Ovary (tissue), 9 donors: Measurements from ENCODE around the gene HS3ST6. TPM values are rescaled to one million over a fixed set of nuclear protein-coding genes. Genes with fewer than 3 reads are reported as not detected.
"Not testable (repeated sequence)": the region's sequence is repeated elsewhere in the genome, so short reads cannot be mapped to it uniquely, and the experiment has no call there.

Experiments used
- DNase-seq, 5 donors: peaks; one replicate each; pipeline ENCODE4 v3.0.0-alpha.2; 2019 to 2020
- H3K27ac ChIP-seq, 2 donors: fragments of 200-600 bp; one replicate each; pipeline versions ENCODE4 v1.5.1 to v1.8.0; 2019 to 2022
- H3K27me3 ChIP-seq: fragments of 200-600 bp; one replicate; pipeline ENCODE4 v1.8.0; 2022
- H3K36me3 ChIP-seq: fragments of 200-600 bp; sonication (generic); one replicate; pipeline ENCODE4 v1.5.1; 2019
- H3K4me1 ChIP-seq: one replicate; pipeline ENCODE4 v1.8.1; 2013; ENCODE audit warnings: mild to moderate bottlenecking, moderate library complexity; ENCODE audit not compliant: insufficient read depth
- H3K4me3 ChIP-seq: fragments of 200-600 bp; sonication (generic); one replicate; pipeline ENCODE4 v1.5.1; 2017
- H3K9me3 ChIP-seq, 2 donors: fragments of 200-600 bp in 1 of 2; sonication (generic) in 1 of 2; one replicate each; pipeline versions ENCODE4 v1.5.1 to v1.8.1; 2013 to 2019; ENCODE audit warnings: mild to moderate bottlenecking in 1 of 2, moderate library complexity in 1 of 2
- EP300 ChIP-seq: sonication (generic); formaldehyde crosslinking; IDR thresholded peaks from one replicate; pipeline ENCODE4 v1.6.1; 2017; ENCODE audit warnings: antibody characterized with exemption
- POLR2A ChIP-seq: fragments of 450-650 bp; IDR thresholded peaks from one replicate; pipeline ENCODE4 v1.6.1; 2017; ENCODE audit warnings: antibody characterized with exemption, mild to moderate bottlenecking, moderate library complexity
- WGBS, 3 donors: extraction: QIAGEN DNeasy Blood & Tissue Kit in 1 of 3; methylation state at CpG; one replicate each; pipeline versions ENCODE4 v1.1.5 to v1.1.7; 2013 to 2017; 5-methylcytosine and 5-hydroxymethylcytosine counted together
- intact Hi-C, 4 donors: fragments of 100-400 bp; cut with DNase I; formaldehyde crosslinking; loops; one replicate each; pipeline versions ENCODE4 v1.11.0 to v1.15.1; 2022 to 2023
- polyA plus RNA-seq, 2 donors: library from polyadenylated mRNA; stranded (reverse); fragments of 200-250 nt in 1 of 2; fragments of 350-450 nt in 1 of 2; fragmentation: Illumina TruSeq in 1 of 2; extraction: RNeasy Lipid Tissue Mini Kit (QIAGEN cat#74804) in 1 of 2; gene quantifications; one replicate each; pipeline ENCODE4 v1.2.3, GENCODE V29; 2013 to 2014
- total RNA-seq, 7 donors: library from RNA; depleted of rRNA in 2 of 7; stranded (reverse); fragments of >200 nt in 2 of 7; fragmentation: NEBNext Ultra II Directional in 3 of 7; extraction: Animal tissue kit (Norgen Biotek cat#: 25700) in 3 of 7; gene quantifications; one replicate each; pipeline versions ENCODE4 v1.1.0 to v1.2.4, GENCODE V29; 2016 to 2023
- TF ChIP-seq, protein P1 (sequence below), 3 donors: fragments of 450-650 bp in 2 of 3; fragments of 200-600 bp in 1 of 3; IDR thresholded peaks; one replicate each; pipeline versions ENCODE4 v1.5.1 to v1.8.0; 2016 to 2022; ENCODE audit warnings: antibody characterized with exemption in 3 of 3, mild to moderate bottlenecking in 1 of 3
- donor health status: DM: no; HTN: no; CAD: no; lungs with moderate emphysema.
- donor health status: DM: no; HTN: no; CAD: no.
- donor health status: Bipolar disorder and iron deficiency.
- donor health status: DM: yes; HTN: yes; CAD: no.
- donor health status: DM: no; HTN: no; CAD: no.
- donor health status: DM: yes; HTN: yes; CAD: no.

Gene HS3ST6
- total and polyA plus RNA-seq, 9 donors, result 0.69 to 1.8 TPM; not detected in 7

DNA sequence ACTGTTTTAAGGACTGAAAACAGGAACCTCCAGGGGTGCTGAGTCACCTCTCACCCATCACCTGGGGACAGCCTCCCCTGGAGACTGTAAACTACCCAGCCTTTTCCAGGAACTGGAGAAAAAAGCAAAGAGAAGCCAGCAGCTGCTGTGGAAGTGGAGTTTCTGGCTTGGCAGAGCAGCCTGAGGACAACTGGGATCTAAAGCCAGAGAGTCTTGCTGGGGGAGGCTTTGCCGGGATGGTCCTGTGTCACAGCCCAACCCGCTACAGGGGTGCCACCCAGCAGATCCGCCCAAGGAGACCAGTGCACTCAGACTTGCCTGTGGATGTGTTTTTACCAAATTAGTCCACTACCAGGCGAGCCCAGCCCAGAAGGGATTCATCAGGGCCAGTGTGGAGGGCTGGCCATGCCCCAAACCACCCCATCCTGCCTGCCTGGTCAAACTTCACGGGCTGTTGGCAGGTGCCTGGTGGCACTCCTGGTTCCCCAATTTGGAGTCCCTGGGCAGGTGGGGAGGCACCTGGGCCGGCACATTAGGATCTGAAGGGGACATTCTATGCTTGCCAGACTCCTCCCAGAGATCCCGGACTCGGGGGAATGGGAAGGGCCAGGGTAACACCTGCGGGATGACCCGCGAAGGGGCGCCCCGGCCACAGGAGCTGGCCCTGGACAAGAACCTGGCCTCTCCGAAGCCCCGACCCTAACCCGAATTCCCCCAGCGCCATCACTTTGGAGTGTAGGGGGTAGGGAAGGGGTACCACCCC, 24.0 kb upstream of the HS3ST6 start:
- peak in 1 of 5 donors; percentile 46 for DNase-seq
- Histone ChIP-seq H3K36me3 (no peaks in the 10 kb centered on the region), H3K27ac (peak overlapping the region in 1 of 2 donors; percentile 15), H3K4me3 (peak overlapping the region; percentile 68), H3K4me1 (peaks cover 4% of the 10 kb centered on the region), H3K27me3 (no peaks in the 10 kb centered on the region), H3K9me3 (no peaks in the 10 kb centered on the region)
- intact Hi-C loops, result no loop called here
- TF ChIP-seq POLR2A, result no peak
- TF ChIP-seq, protein P1, sequence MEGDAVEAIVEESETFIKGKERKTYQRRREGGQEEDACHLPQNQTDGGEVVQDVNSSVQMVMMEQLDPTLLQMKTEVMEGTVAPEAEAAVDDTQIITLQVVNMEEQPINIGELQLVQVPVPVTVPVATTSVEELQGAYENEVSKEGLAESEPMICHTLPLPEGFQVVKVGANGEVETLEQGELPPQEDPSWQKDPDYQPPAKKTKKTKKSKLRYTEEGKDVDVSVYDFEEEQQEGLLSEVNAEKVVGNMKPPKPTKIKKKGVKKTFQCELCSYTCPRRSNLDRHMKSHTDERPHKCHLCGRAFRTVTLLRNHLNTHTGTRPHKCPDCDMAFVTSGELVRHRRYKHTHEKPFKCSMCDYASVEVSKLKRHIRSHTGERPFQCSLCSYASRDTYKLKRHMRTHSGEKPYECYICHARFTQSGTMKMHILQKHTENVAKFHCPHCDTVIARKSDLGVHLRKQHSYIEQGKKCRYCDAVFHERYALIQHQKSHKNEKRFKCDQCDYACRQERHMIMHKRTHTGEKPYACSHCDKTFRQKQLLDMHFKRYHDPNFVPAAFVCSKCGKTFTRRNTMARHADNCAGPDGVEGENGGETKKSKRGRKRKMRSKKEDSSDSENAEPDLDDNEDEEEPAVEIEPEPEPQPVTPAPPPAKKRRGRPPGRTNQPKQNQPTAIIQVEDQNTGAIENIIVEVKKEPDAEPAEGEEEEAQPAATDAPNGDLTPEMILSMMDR (IDR thresholded peaks at IDR 0.05), result no peak
- TF ChIP-seq EP300, result no peak
- 17 to 24% (median 17%) methylated on average over 9 to 17 of the region's 17 CpGs for WGBS, 3 donors

DNA sequence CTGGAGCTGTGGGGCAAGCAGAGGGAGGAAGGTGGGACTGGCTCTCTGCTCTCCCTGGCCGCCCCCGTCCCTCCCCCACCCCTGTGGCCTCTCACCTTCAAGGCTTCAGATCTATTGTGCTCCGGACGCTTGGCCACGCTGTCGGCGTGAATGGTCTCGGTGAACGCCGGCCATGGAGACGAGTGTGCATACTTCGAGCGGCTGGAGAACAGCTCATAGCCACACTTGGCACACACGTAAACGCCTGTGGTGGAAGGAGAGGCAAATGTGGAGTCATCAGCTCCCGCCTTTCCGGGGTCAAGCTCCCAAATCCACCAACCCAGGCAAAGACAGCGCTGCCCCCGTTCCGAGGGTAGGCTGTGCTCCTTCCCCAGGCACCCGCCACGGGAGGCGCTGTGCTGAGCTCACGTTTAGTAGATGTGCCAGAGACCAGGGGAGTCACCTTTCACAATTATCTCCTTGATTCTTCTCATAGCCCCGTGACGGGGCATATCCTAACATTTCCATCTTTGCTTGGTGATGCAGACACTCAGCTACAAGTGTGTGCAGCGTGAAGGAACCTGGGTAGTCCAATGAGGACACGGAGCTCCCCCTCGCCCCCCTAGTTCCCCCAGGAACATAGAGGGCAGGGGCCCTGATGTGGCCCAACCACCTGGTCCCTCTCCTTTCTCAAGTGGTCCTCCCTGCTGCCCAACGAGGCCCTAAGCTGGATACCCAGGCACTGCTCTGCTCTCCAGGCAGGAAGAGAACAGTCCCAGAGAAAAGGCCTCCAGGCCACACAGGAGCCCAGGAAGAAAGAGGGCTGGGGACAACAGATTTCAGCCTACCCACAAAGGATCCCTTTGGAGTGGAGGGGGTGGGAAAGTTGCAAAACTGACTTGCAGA, 23.2 kb upstream of the HS3ST6 start:
- H3K27me3 ChIP-seq, result no peaks in the 10 kb centered on the region
- TF ChIP-seq, protein P1 (IDR thresholded peaks at IDR 0.05), result no peak
- TF ChIP-seq POLR2A, result no peak
- TF ChIP-seq EP300, result no peak
- no peak for DNase-seq
- H3K36me3 ChIP-seq, result no peaks in the 10 kb centered on the region
- H3K27ac ChIP-seq, result no peak overlapping the region
- H3K4me3 ChIP-seq, result no peak overlapping the region
- peaks cover 4% of the 10 kb centered on the region for H3K4me1 ChIP-seq
- WGBS, 3 donors, result 80 to 86% (median 86%) methylated on average over 30 of the region's 30 CpGs
- intact Hi-C loops, result no loop called here
- H3K9me3 ChIP-seq, result no peaks in the 10 kb centered on the region

DNA sequence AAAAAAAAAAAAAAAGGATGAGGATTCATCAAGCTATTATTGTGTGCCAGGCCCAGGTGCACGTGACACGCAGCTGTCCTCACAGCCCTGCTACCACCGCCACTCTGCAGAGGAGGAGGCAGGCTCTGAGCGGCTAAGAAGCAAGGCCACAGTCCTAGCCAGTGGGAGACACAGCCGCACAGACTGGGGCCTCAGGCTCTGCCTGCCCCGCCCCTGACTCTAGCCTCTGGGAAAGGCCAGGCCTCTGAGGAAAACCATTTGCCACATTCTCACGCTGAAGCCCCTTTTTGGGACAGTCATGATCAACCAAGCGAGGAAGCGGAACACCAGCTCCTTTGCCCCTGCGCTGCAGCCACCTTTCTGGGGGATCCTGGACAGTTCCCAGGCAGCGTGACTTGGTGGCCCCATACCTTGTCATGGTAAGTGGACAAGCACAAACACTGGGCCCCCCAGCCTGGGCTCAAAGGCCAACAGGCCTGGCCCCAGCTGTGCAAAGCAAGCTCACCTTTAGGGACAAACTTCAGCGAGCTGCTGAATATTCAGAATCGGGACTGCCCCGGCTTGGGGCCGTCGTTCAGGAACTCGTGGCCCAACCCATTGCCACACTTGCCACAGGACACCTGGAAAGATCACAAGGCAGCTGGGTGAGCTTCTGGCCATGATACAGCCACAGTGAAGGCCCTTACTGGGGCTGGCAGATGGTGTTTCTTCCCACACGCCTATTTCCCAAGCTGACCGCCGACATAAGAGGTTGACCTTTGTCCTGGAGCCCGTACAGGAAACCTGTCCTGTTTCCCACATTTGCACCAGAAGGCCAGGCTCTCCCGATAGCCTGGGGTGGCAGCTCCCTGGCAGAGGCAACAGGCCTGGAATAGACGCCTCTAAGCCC, 22.3 kb upstream of the HS3ST6 start:
- 89 to 91% (median 90%) methylated on average over 23 of the region's 23 CpGs for WGBS, 3 donors
- H3K27ac ChIP-seq, result no peak overlapping the region
- peaks cover 4% of the 10 kb centered on the region for H3K4me1 ChIP-seq
- no peak overlapping the region for H3K4me3 ChIP-seq
- intact Hi-C loops, result no loop called here
- no peaks in the 10 kb centered on the region for H3K9me3 ChIP-seq
- TF ChIP-seq, protein P1 (IDR thresholded peaks at IDR 0.05), result no peak
- TF ChIP-seq POLR2A (no peak), EP300 (no peak)
- no peaks in the 10 kb centered on the region for H3K27me3 ChIP-seq
- H3K36me3 ChIP-seq, result no peaks in the 10 kb centered on the region
- no peak for DNase-seq

DNA sequence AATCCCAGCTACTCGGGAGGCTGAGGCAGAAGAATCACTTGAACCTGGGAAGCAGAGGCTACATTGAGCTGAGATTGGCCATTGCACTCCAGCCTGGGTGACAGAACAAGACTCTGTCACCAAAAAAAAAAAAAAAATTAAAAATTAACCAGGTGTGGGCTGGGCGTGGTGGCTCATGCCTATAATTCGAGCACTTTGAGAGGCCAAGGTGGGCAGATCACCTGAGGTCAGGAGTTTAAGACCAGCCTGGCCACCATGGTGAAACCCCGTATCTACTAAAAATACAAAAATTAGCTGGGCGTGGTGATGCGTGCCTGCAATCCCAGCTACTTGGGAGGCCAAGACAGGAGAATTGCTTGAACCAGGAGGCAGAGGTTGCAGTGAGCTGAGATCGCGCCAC, 21.6 kb upstream of the HS3ST6 start:
- not testable (repeated sequence) for H3K4me1 ChIP-seq

More for the DNA sequence above, 21.6 kb upstream of the HS3ST6 start:
- H3K4me3 ChIP-seq, H3K9me3 ChIP-seq, H3K27ac ChIP-seq, DNase-seq, intact Hi-C loops, H3K27me3 ChIP-seq, H3K36me3 ChIP-seq: not testable (repeated sequence)
- 96 to 98% (median 97%) methylated on average over 8 of the region's 8 CpGs for WGBS, 3 donors
